SK-N-SH treated with all-trans-retinoic acid at 6 μM for 48 hours (cell line): Measurements from ENCODE around the gene SMIM32.

Experiments used
- ATAC-seq: fragments of 200-7000 bp; cut with Tn5 transposase; 3 replicates; pipeline ENCODE4 v1.9.1; 2020; ENCODE audit warnings: mild to moderate bottlenecking, moderate library complexity
- ARNTL ChIP-seq: fragments of 450-650 bp; formaldehyde crosslinking; IDR thresholded peaks from 2 replicates; pipeline ENCODE4 v1.5.0; 2020; ENCODE audit warnings: low read depth, mild to moderate bottlenecking, moderate library complexity, borderline replicate concordance
- CREB5 ChIP-seq: fragments of 250-450 bp; sonication (Bioruptor Pico); IDR thresholded peaks from 2 replicates; pipeline ENCODE4 v1.5.1; 2020; ENCODE audit warnings: low read depth, mild to moderate bottlenecking, moderate library complexity
- CSDC2 ChIP-seq: fragments of 250-450 bp; sonication (Bioruptor Pico); IDR thresholded peaks from 2 replicates; pipeline ENCODE4 v1.5.0; 2020; ENCODE audit warnings: mild to moderate bottlenecking, moderate library complexity
- CSRNP3 ChIP-seq: fragments of 250-450 bp; sonication (Bioruptor Pico); IDR thresholded peaks from 2 replicates; pipeline ENCODE4 v1.5.1; 2021; ENCODE audit warnings: mild to moderate bottlenecking, moderate library complexity
- ESRRG ChIP-seq: fragments of 250-450 bp; sonication (Bioruptor Pico); IDR thresholded peaks from 2 replicates; pipeline ENCODE4 v1.6.1; 2021; ENCODE audit warnings: mild to moderate bottlenecking
- GLIS3 ChIP-seq: fragments of 250-450 bp; sonication (Bioruptor Pico); IDR thresholded peaks from 2 replicates; pipeline ENCODE4 v1.5.0; 2020; ENCODE audit warnings: mild to moderate bottlenecking, moderate library complexity
- ISL1 ChIP-seq: fragments of 250-450 bp; sonication (Bioruptor Pico); IDR thresholded peaks from 2 replicates; pipeline ENCODE4 v2.1.2; 2022; ENCODE audit warnings: mild to moderate bottlenecking, moderate library complexity
- OSR1 ChIP-seq: fragments of 250-450 bp; sonication (Bioruptor Pico); IDR thresholded peaks from 2 replicates; pipeline ENCODE4 v1.8.0; 2022; ENCODE audit warnings: moderate library complexity, mild to moderate bottlenecking, inconsistent platforms
- PPARA ChIP-seq: fragments of 250-450 bp; sonication (Bioruptor Pico); IDR thresholded peaks from 2 replicates; pipeline ENCODE4 v1.5.0; 2020; ENCODE audit warnings: mild to moderate bottlenecking, borderline replicate concordance
- RARB ChIP-seq: fragments of 250-450 bp; sonication (Bioruptor Pico); IDR thresholded peaks from 2 replicates; pipeline ENCODE4 v1.8.0; 2021; ENCODE audit warnings: mild to moderate bottlenecking, moderate library complexity
- SNAI2 ChIP-seq: fragments of 250-450 bp; sonication (Bioruptor Pico); IDR thresholded peaks from 2 replicates; pipeline ENCODE4 v1.5.0; 2020; ENCODE audit warnings: mild to moderate bottlenecking, moderate library complexity
- TCF4 ChIP-seq: fragments of 250-450 bp; sonication (Bioruptor Pico); IDR thresholded peaks from 2 replicates; pipeline ENCODE4 v1.8.0; 2021; ENCODE audit warnings: mild to moderate bottlenecking, moderate library complexity, borderline replicate concordance
- TOX ChIP-seq: fragments of 250-450 bp; sonication (Bioruptor Pico); IDR thresholded peaks from 2 replicates; pipeline ENCODE4 v1.8.0; 2021; ENCODE audit warnings: mild to moderate bottlenecking, moderate library complexity, borderline replicate concordance
- TSHZ2 ChIP-seq: fragments of 250-450 bp; sonication (Bioruptor Pico); IDR thresholded peaks from 2 replicates; pipeline ENCODE4 v1.5.0; 2020; ENCODE audit warnings: mild to moderate bottlenecking, moderate library complexity
- ZC3H10 ChIP-seq: fragments of 250-450 bp; sonication (Bioruptor Pico); IDR thresholded peaks from 2 replicates; pipeline ENCODE4 v1.5.1; 2021; ENCODE audit warnings: mild to moderate bottlenecking, moderate library complexity
- ZFP3 ChIP-seq: fragments of 250-450 bp; sonication (Bioruptor Pico); IDR thresholded peaks from 2 replicates; pipeline ENCODE4 v1.5.0; 2020; ENCODE audit warnings: mild to moderate bottlenecking, moderate library complexity
- ZFP30 ChIP-seq: fragments of 450-650 bp; formaldehyde crosslinking; IDR thresholded peaks from 2 replicates; pipeline ENCODE4 v1.5.0; 2022; ENCODE audit warnings: mild to moderate bottlenecking, moderate library complexity
- ZNF565 ChIP-seq: fragments of 450-650 bp; formaldehyde crosslinking; conservative IDR thresholded peaks from 2 replicates; pipeline ENCODE4 v1.5.0; 2020; ENCODE audit warnings: low read depth, mild to moderate bottlenecking, moderate library complexity
- ZNF70 ChIP-seq: fragments of 450-650 bp; formaldehyde crosslinking; IDR thresholded peaks from 2 replicates; pipeline ENCODE4 v1.5.0; 2020; ENCODE audit warnings: mild to moderate bottlenecking, moderate library complexity
- ZNF8 ChIP-seq: fragments of 450-650 bp; formaldehyde crosslinking; IDR thresholded peaks from 2 replicates; pipeline ENCODE4 v1.5.0; 2020; ENCODE audit warnings: mild to moderate bottlenecking, moderate library complexity
- TF ChIP-seq, protein P1 (sequence below): fragments of 250-450 bp; sonication (Bioruptor Pico); IDR thresholded peaks from 2 replicates; pipeline ENCODE4 v1.8.0; 2020; ENCODE audit warnings: mild to moderate bottlenecking, moderate library complexity, borderline replicate concordance
- TF ChIP-seq, protein P2 (sequence below): fragments of 250-450 bp; sonication (Bioruptor Pico); IDR thresholded peaks from 2 replicates; pipeline ENCODE4 v1.8.0; 2021; ENCODE audit warnings: low read depth, mild to moderate bottlenecking, moderate library complexity, borderline replicate concordance

Gene SMIM32

GRCh38 chr5:136190091-136190720 is 2.8 kb downstream of the SMIM32 start:
- ATAC-seq: no peak
- no peak for TF ChIP-seq ARNTL
- TF ChIP-seq, protein P1, sequence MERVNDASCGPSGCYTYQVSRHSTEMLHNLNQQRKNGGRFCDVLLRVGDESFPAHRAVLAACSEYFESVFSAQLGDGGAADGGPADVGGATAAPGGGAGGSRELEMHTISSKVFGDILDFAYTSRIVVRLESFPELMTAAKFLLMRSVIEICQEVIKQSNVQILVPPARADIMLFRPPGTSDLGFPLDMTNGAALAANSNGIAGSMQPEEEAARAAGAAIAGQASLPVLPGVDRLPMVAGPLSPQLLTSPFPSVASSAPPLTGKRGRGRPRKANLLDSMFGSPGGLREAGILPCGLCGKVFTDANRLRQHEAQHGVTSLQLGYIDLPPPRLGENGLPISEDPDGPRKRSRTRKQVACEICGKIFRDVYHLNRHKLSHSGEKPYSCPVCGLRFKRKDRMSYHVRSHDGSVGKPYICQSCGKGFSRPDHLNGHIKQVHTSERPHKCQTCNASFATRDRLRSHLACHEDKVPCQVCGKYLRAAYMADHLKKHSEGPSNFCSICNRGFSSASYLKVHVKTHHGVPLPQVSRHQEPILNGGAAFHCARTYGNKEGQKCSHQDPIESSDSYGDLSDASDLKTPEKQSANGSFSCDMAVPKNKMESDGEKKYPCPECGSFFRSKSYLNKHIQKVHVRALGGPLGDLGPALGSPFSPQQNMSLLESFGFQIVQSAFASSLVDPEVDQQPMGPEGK (CRISPR knock-in tag): no peak
- TF ChIP-seq ZNF70 (CRISPR knock-in tag): no peak
- no peak for TF ChIP-seq TCF4 (CRISPR knock-in tag)
- no peak for TF ChIP-seq ZNF565 (CRISPR knock-in tag)
- TF ChIP-seq ZFP3 (CRISPR knock-in tag): no peak
- no peak for TF ChIP-seq RARB (CRISPR knock-in tag)
- no peak for TF ChIP-seq SNAI2 (CRISPR knock-in tag)
- TF ChIP-seq ESRRG (CRISPR knock-in tag): no peak
- no peak for TF ChIP-seq GLIS3 (CRISPR knock-in tag)
- TF ChIP-seq TOX (CRISPR knock-in tag): no peak
- TF ChIP-seq TSHZ2: no peak
- TF ChIP-seq ZC3H10: no peak
- no peak for TF ChIP-seq ISL1 (CRISPR knock-in tag)
- TF ChIP-seq ZNF8 (CRISPR knock-in tag): no peak
- no peak for TF ChIP-seq CSDC2 (CRISPR knock-in tag)
- TF ChIP-seq CREB5 (CRISPR knock-in tag): no peak
- TF ChIP-seq ZFP30 (CRISPR knock-in tag): no peak
- no peak for TF ChIP-seq OSR1 (CRISPR knock-in tag)

DNA sequence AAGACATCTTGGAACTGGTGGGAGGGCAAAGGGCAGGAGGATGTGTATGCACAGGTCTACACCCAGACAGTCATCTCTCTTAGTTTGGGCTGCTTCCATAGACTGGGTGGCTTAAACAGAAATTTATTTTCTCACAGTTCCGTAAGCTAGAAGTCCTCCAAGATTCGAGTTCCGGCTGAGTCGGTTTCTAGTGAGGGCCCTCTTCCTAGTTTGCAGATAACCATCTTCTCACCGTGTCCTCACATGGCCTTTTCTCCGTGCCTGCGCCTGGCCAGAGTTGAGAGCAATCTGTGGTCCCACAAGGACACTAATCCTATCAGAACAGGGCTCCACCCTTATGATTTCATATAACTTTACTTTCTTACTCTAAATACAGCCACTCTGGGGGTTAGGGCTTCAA is 4.1 kb downstream of the SMIM32 start:
- no peak for ATAC-seq
- TF ChIP-seq CSRNP3 (CRISPR knock-in tag): no peak

DNA sequence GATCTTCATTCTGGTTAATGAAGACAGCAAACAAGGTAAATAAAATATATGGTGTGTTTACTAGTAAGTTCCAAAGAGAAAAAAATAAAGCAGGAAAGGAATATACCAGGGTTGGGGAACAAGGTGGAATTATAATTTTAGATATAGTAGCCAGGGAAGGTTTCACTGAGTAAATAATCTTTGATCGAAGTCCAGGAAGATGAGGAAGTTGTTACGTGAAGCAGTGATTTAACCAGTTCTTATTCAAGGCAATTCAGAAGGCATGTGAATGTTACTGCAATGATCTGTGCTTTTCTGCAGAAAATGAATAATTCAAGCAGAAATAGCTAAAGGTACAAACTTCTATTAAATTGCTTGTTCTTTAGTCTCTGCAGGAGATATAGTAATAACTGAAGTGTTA is 6.2 kb downstream of the SMIM32 start:
- TF ChIP-seq PPARA (no peak), ZFP30 (CRISPR knock-in tag) (no peak), TOX (CRISPR knock-in tag) (no peak), ISL1 (CRISPR knock-in tag) (no peak), SNAI2 (CRISPR knock-in tag) (no peak), ARNTL (no peak)
- no peak for ATAC-seq

- no peak for ATAC-seq
- TF ChIP-seq CSRNP3 (CRISPR knock-in tag) (no peak), ZNF70 (CRISPR knock-in tag) (no peak), TSHZ2 (no peak)
- TF ChIP-seq, protein P2, sequence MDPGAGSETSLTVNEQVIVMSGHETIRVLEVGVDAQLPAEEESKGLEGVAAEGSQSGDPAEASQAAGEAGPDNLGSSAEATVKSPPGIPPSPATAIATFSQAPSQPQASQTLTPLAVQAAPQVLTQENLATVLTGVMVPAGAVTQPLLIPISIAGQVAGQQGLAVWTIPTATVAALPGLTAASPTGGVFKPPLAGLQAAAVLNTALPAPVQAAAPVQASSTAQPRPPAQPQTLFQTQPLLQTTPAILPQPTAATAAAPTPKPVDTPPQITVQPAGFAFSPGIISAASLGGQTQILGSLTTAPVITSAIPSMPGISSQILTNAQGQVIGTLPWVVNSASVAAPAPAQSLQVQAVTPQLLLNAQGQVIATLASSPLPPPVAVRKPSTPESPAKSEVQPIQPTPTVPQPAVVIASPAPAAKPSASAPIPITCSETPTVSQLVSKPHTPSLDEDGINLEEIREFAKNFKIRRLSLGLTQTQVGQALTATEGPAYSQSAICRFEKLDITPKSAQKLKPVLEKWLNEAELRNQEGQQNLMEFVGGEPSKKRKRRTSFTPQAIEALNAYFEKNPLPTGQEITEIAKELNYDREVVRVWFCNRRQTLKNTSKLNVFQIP (CRISPR knock-in tag): no peak
Observed at GRCh38 chr5:136185974-136186665, 6.8 kb downstream of the SMIM32 start.
